Measurements from ENCODE around the gene WDR47. TPM values are rescaled to one million over a fixed set of nuclear protein-coding genes. Genes with fewer than 3 reads are reported as not detected.
A peak's percentile ranks its signal among the peaks of the same experiment; 100 is the strongest.

WDR47 gene
- total and polyA plus RNA-seq, 8 donors = 3.7 to 16.9 (median 5.1) TPM

GRCh38 chr1:108969346-108969745, 72.6 kb downstream of the WDR47 start:
- Histone ChIP-seq H3K4me3 (no peak overlapping the region), H3K9me3 (no peaks in the 10 kb centered on the region)

GRCh38 chr1:108963052-108963686, 78.7 kb downstream of the WDR47 start, which contains the start of gene CLCC1:
Gene CLCC1, minus strand, starts transcription at chr1:108963484. Its CDS starts 13,047 bp downstream, at chr1:108950437.
- Histone ChIP-seq H3K27ac (peak within 1 kb of the TSS; percentile 98 to 100 (median 99)), H3K4me3 (peak within 1 kb of the TSS; percentile 65 to 83 (median 72)), H3K4me1 (peaks cover 15 to 54% (median 29%) of the 10 kb centered on the region in 4 donors), H3K36me3 (peaks cover 0 to 15% (median 2%) of the 10 kb centered on the region in 4 donors), H3K9me3 (no peaks in the 10 kb centered on the region), H3K27me3 (no peaks in the 10 kb centered on the region)
- intact Hi-C loops (cut with DNase I; ENCODE audit: low total_unique reads) = no loop called here
- TF ChIP-seq EP300 (IDR thresholded peaks at IDR 0.05) (no peak), CTCF (IDR thresholded peaks at IDR 0.05) (no peak), POLR2A (IDR thresholded peaks at IDR 0.05) (peak in 2 of 4 donors; percentile 14 to 63), POLR2AphosphoS5 (IDR thresholded peaks at IDR 0.05) (peak; percentile 84 to 97 (median 95))
- 0 to 1% (median 0%) methylated on average over 46 to 72 of the region's 72 CpGs for WGBS, 5 donors
- peak; percentile 94 to 98 for DNase-seq

More at GRCh38 chr1:108969346-108969745, 72.6 kb downstream of the WDR47 start:
- Histone ChIP-seq H3K4me1 (peaks cover 0 to 2% (median under 1%) of the 10 kb centered on the region in 4 donors), H3K27ac (no peak overlapping the region), H3K27me3 (no peaks in the 10 kb centered on the region), H3K36me3 (peaks cover 13 to 52% (median 47%) of the 10 kb centered on the region in 4 donors)
- intact Hi-C loops (cut with DNase I; ENCODE audit: low total_unique reads) = no loop called here
- no peak for DNase-seq
- no peak for TF ChIP-seq POLR2AphosphoS5 (IDR thresholded peaks at IDR 0.05)
- TF ChIP-seq POLR2A (IDR thresholded peaks at IDR 0.05) = no peak
- TF ChIP-seq EP300 (IDR thresholded peaks at IDR 0.05) = no peak
- no peak for TF ChIP-seq CTCF (IDR thresholded peaks at IDR 0.05)

- intact Hi-C loops (cut with DNase I; ENCODE audit: low total_unique reads) = no loop called here
- H3K27me3 ChIP-seq = no peaks in the 10 kb centered on the region
- H3K9me3 ChIP-seq = no peaks in the 10 kb centered on the region
- H3K27ac ChIP-seq = peak overlapping the region; percentile 98 to 100 (median 99)
- peak overlapping the region; percentile 65 to 83 (median 72) for H3K4me3 ChIP-seq
- peaks cover 18 to 59% (median 32%) of the 10 kb centered on the region in 4 donors for H3K4me1 ChIP-seq
- DNase-seq = peak; percentile 65 to 67
- TF ChIP-seq EP300 (IDR thresholded peaks at IDR 0.05) = no peak
- no peak for TF ChIP-seq CTCF (IDR thresholded peaks at IDR 0.05)
- TF ChIP-seq POLR2A (IDR thresholded peaks at IDR 0.05) = no peak
- TF ChIP-seq POLR2AphosphoS5 (IDR thresholded peaks at IDR 0.05) = no peak
- H3K36me3 ChIP-seq = peaks cover 0 to 16% (median 2%) of the 10 kb centered on the region in 4 donors
- 3 to 22% (median 7%) methylated on average over 12 of the region's 12 CpGs for WGBS, 5 donors
Measured at GRCh38 chr1:108962681-108963051, 79.2 kb downstream of the WDR47 start.

- H3K27ac ChIP-seq = peak overlapping the region in 4 of 5 donors; percentile 98 to 100 (median 100)
- TF ChIP-seq POLR2A (IDR thresholded peaks at IDR 0.05) (no peak), EP300 (IDR thresholded peaks at IDR 0.05) (no peak), POLR2AphosphoS5 (IDR thresholded peaks at IDR 0.05) (no peak), CTCF (IDR thresholded peaks at IDR 0.05) (no peak)
- H3K27me3 ChIP-seq = no peaks in the 10 kb centered on the region
- peaks cover 0 to 16% (median 2%) of the 10 kb centered on the region in 4 donors for H3K36me3 ChIP-seq
- no peak for DNase-seq
- 75 to 82% (median 78%) methylated on average over 15 of the region's 15 CpGs for WGBS, 5 donors
- no peaks in the 10 kb centered on the region for H3K9me3 ChIP-seq
- peaks cover 19 to 65% (median 37%) of the 10 kb centered on the region in 4 donors for H3K4me1 ChIP-seq
- peak overlapping the region; percentile 65 to 83 (median 72) for H3K4me3 ChIP-seq
- intact Hi-C loops (cut with DNase I; ENCODE audit: low total_unique reads) = no loop called here
Measured at GRCh38 chr1:108961752-108962486, 80.0 kb downstream of the WDR47 start.

Data from stomach (tissue), 9 donors.